ENCODE data around the gene DMXL1. TPM values are rescaled to one million over a fixed set of nuclear protein-coding genes. Genes with fewer than 3 reads are reported as not detected.

The DMXL1 gene
- total RNA-seq, 2 experiments from 2014 or later: 31.5 to 33.0 TPM

DNA sequence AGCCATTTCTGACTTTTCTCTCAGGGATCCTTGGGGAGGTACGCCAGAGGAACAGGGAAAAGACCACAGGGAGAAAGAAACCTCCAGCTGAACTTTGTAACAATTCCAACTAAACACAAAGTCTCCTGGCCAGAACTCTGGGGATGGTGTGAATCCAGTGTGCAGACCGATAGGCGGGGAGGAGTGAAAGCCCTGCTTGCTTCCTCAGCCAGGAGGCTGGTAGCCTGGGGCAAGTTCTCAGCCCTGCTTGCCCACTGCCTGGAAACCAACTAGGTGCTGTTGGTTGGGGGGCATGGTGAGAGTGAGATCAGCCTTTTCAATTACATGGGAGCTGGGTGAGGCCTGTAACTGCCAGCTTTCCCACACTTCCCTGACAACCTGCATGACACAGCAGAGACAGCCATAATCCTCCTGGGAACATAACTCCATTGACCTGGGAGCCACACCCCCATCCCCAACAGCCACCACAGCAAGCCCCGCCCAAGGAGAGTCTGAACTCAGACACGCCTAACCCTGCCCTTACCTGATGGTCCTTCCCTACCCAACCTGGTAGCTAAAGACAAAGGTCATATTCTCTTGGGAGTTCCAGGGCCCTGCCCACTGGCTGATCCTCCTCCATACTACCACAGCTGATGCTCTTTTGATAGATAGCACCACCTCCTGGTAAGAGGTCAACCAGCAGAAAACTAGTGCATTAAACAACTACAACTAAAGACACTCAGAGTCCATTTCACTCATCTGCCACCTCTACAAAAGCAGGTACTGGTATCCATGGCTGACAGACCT, 184.9 kb downstream of the DMXL1 start:
- ChIA-PET CTCF (interaction anchor here (1.4 to 1.7 kb wide), 4 partner anchors 12 to 268 kb away, joined by 4 to 8 read pairs (median 8); partner anchors contain the start of gene DTWD2), POLR2A (no interaction called here)

DNA sequence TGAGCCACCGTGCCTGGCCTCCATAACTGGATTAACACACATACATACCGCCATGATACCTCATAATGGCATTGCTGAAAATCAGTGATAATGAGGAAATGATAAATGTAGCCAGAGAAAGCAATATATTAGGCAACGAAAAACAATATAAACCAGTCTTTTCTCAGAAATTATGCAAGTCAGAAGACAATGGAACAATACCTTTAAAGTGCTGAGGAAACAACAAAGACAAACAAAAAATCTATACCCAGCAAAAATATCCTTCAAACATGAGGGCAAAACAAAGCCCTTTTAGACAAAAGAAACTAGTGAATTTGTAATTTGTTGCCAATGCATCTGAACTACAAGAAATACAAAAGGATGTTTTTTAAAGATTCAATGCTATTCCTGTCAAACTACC, 186.7 kb downstream of the DMXL1 start:
- POLR2A ChIA-PET: interaction anchor here (1.3 kb wide), 1 partner anchor 10 kb away, joined by 3 read pairs; no protein-coding TSS in a partner anchor
- CTCF ChIA-PET: interaction anchor here (1.1 to 1.7 kb wide), 5 partner anchors 10 to 270 kb away, joined by 3 to 8 read pairs (median 7); partner anchors contain the start of gene DTWD2
- DNase-seq: no peak
- no peaks in the 10 kb centered on the region for H3K27me3 Mint-ChIP-seq
- H3K9me3 Mint-ChIP-seq: peaks cover 29% of the 10 kb centered on the region
- no peak overlapping the region for H3K4me3 Mint-ChIP-seq
- peaks cover 2% of the 10 kb centered on the region for H3K4me1 Mint-ChIP-seq
- H3K36me3 Mint-ChIP-seq (ENCODE audit: low read depth): peaks cover 31% of the 10 kb centered on the region
- no peak overlapping the region for H3K27ac Mint-ChIP-seq

More for the DNA sequence above, 184.9 kb downstream of the DMXL1 start:
- no peak overlapping the region for H3K27ac Mint-ChIP-seq
- H3K9me3 Mint-ChIP-seq: peaks cover 24% of the 10 kb centered on the region
- H3K36me3 Mint-ChIP-seq (ENCODE audit: low read depth): peaks cover 33% of the 10 kb centered on the region
- peaks cover 2% of the 10 kb centered on the region for H3K4me1 Mint-ChIP-seq
- H3K27me3 Mint-ChIP-seq: no peaks in the 10 kb centered on the region
- H3K4me3 Mint-ChIP-seq: no peak overlapping the region
- DNase-seq: no peak

DNA sequence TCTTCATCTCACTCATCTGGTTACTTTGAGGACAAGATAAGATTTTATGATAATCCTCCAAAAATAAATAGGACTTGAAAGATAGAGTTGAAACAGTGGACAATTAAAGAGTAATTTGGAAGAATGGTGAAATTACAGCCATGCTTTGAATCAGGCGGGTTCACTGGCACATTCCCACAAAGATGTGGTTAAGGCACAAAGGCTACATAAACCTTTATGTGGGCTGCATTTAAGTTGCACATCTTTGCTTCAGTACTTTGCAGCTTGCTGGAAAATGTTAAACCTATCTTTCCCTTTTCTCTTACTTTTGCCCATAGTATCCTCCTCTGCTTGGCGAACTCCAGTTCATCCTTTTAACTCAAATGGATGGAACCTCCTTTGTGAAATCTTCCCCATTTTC, 192.8 kb downstream of the DMXL1 start:
- ChIA-PET CTCF (no interaction called here), POLR2A (interaction anchor here (0.9 to 1.6 kb wide), 3 partner anchors 52 to 193 kb away, joined by 3 read pairs; partner anchors contain the start of gene DMXL1)
- Mint-ChIP-seq H3K9me3 (peaks cover 40% of the 10 kb centered on the region), H3K36me3 (ENCODE audit: low read depth) (peaks cover 36% of the 10 kb centered on the region), H3K4me1 (peaks cover 25% of the 10 kb centered on the region), H3K27me3 (peaks cover 2% of the 10 kb centered on the region), H3K4me3 (no peak overlapping the region), H3K27ac (no peak overlapping the region)
- DNase-seq: no peak

DNA sequence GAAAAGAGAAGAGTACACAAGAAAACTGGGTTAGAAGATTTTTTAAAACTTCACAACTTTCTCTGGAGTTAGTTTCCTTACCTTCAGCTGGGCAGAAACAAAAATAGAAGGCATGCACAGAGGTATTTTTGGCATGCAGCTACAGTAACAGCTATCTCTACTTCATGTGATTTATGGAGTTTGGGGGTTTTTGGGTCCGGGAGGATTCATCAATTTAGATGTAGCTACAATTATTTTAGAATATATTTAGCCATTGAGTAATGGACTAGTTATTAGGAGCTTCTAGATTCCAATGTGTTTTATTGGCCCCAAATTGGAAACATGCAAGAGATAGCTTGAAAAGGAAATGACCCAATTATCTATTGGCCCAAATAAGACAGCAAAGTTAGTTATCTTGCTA, 193.3 kb downstream of the DMXL1 start:
- H3K27me3 Mint-ChIP-seq: peaks cover 2% of the 10 kb centered on the region
- ChIA-PET CTCF (no interaction called here), POLR2A (interaction anchor here (1.5 to 1.6 kb wide), 2 partner anchors 51 to 193 kb away, joined by 3 read pairs; partner anchors contain the start of gene DMXL1)
- peaks cover 36% of the 10 kb centered on the region for H3K9me3 Mint-ChIP-seq
- no peak overlapping the region for H3K4me3 Mint-ChIP-seq
- no peak for DNase-seq
- H3K36me3 Mint-ChIP-seq (ENCODE audit: low read depth): peaks cover 38% of the 10 kb centered on the region
- H3K27ac Mint-ChIP-seq: no peak overlapping the region
- H3K4me1 Mint-ChIP-seq: peaks cover 25% of the 10 kb centered on the region

DNA sequence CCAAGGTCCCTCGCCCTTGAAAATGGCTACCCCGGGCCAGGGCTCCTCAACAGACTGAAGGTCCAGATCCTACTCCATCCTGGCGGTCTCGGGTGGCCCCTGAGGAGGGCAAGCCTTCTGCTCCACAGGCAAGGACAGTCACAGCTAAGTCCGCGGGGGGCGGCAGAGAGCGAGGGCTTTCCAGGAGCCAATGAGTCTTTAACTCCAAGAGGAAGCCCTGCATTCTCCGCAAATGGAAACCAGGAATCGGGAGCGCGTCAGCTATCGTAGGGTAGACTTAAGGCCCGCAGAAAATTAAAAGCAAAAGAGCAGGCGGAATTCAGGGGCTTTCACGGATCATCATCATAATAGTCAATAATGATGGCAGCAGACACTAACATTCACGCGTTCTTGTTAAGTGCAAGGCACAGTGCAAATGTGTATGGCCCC, 197.1 kb downstream of the DMXL1 start:
- peaks cover 49% of the 10 kb centered on the region for H3K36me3 Mint-ChIP-seq (ENCODE audit: low read depth)
- H3K27ac Mint-ChIP-seq: peak overlapping the region; percentile 89
- POLR2A ChIA-PET: interaction anchor here (0.6 to 14.5 kb wide), 22 partner anchors 10 to 197 kb away, joined by 3 to 391 read pairs (median 4); partner anchors contain the start of genes DMXL1 and TNFAIP8
- peak overlapping the region; percentile 96 for H3K4me3 Mint-ChIP-seq
- H3K27me3 Mint-ChIP-seq: peaks cover 2% of the 10 kb centered on the region
- H3K9me3 Mint-ChIP-seq: peaks cover 20% of the 10 kb centered on the region
- CTCF ChIA-PET: interaction anchor here (0.8 to 3.4 kb wide), 27 partner anchors 9 to 283 kb away, joined by 3 to 20 read pairs (median 5); partner anchors contain the start of genes DMXL1, DTWD2 and TNFAIP8
- peak; percentile 86 for DNase-seq
- peaks cover 50% of the 10 kb centered on the region for H3K4me1 Mint-ChIP-seq

DNA sequence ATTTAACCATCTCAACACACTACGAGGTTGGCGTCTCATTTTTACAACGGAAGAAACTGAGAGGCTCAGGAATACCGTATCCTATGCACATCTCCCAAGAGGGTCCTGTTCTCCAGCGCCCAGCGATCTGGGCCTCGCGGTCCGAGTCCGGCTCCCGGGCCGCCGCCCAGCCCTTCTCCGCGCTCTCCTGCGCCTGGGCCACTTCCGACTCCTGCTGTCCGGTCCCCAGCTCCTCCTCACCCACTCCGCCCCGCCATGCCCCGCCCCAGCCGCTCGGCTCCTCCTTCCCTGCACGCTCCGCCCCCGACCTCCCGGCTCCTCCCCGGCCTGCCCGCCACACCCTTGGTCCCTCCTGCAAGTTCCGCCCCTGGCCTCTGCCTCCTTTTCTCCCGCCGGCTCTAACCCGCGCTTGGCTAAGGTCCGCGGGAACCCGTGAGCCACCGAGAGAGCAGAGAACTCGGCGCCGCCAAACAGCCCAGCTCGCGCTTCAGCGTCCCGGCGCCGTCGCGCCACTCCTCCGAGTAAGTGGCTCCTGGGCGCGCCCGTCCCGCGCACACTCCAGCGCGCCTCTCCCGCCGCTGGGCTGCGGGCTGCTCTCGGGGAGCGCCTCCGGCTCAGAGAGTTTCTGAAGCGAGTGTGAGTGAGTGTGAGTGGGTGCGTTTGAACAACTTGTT, 197.6 kb downstream of the DMXL1 start:
- H3K36me3 Mint-ChIP-seq (ENCODE audit: low read depth): peaks cover 49% of the 10 kb centered on the region
- POLR2A ChIA-PET: interaction anchor here (0.6 to 14.5 kb wide), 22 partner anchors 10 to 198 kb away, joined by 3 to 391 read pairs (median 4); partner anchors contain the start of genes DMXL1 and TNFAIP8
- H3K9me3 Mint-ChIP-seq: peaks cover 15% of the 10 kb centered on the region
- CTCF ChIA-PET: interaction anchor here (0.8 to 3.4 kb wide), 27 partner anchors 9 to 283 kb away, joined by 3 to 20 read pairs (median 5); partner anchors contain the start of genes DMXL1, DTWD2 and TNFAIP8
- peaks cover 2% of the 10 kb centered on the region for H3K27me3 Mint-ChIP-seq
- H3K4me3 Mint-ChIP-seq: peak overlapping the region; percentile 96
- DNase-seq: peak; percentile 97
- peak overlapping the region; percentile 89 for H3K27ac Mint-ChIP-seq
- H3K4me1 Mint-ChIP-seq: peaks cover 55% of the 10 kb centered on the region

DNA sequence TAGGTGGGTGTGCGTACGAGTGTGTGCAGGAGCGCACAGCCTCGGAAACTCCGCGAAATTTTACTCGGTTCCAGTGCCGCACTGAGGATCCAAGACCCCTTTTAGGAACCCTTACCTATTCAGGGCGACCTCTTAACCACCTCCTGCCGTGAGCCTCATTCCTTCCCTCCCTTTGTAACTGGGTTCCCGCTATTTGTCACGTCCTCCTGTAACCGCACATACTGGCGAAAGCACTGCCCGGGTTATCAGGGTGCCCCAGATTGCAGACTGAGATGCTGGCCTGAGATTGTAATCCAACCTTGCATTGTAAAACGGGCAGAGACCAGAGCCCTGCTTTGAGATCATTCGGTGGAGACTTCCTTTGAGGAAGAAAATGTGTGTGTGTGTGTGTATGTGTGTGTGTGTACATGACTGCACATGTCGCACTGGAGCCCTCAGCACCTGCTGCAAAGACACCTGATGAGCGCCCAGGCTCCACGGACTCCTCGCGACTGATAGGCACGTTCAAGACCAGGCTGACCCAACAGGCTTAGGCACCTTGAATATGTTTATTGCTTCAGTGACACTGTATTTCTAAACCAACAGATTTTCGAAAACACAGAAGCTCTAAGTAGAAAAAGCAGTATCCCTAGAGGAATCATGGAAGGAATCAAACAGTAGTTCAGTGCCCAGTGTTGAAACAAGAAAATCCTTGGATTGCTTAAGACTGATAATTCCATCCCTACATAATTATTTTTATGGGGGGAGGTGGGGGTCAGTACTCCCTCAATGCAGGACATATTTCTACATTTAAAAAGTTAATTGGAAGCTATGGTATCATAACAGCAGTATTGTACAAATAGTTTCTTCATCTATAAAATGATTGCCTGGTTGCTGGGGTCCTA, 198.4 kb downstream of the DMXL1 start:
- Mint-ChIP-seq H3K4me3 (peak overlapping the region; percentile 96), H3K36me3 (ENCODE audit: low read depth) (peaks cover 46% of the 10 kb centered on the region), H3K4me1 (peaks cover 63% of the 10 kb centered on the region), H3K27ac (peak overlapping the region; percentile 89), H3K9me3 (peaks cover 10% of the 10 kb centered on the region), H3K27me3 (peaks cover 2% of the 10 kb centered on the region)
- ChIA-PET CTCF (interaction anchor here (0.6 to 3.4 kb wide), 22 partner anchors 10 to 284 kb away, joined by 3 to 20 read pairs (median 6); partner anchors contain the start of genes DMXL1, DTWD2 and TNFAIP8), POLR2A (interaction anchor here (0.9 to 14.5 kb wide), 21 partner anchors 9 to 199 kb away, joined by 3 to 391 read pairs (median 8); partner anchors contain the start of genes DMXL1 and TNFAIP8)
- DNase-seq: peak; percentile 50

DNA sequence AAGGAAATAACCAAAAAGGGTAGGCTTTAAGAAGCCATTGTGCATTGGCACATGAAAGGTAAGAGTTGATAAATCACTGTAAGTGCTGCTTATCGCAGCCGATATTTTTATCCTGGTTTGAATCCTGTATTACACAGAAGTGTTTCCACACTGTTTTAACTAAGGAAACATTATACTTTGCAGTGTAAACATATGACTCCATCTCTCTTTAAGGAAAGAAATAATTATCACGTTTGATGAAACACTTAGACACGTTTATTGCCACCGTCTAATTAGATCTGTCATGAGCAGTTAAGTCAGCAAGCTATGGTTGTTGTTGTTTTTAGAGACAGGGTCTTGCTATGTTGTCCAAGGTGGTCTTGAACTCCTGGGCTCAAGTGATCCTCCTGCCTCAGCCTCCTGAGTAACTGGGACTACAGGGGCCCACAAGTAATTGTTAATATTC, 199.3 kb downstream of the DMXL1 start:
- CTCF ChIA-PET: interaction anchor here (0.6 to 2.0 kb wide), 9 partner anchors 13 to 282 kb away, joined by 3 to 9 read pairs (median 3); partner anchors contain the start of gene DTWD2
- POLR2A ChIA-PET: interaction anchor here (0.6 to 14.5 kb wide), 16 partner anchors 8 to 199 kb away, joined by 3 to 391 read pairs (median 8); partner anchors contain the start of genes DMXL1 and TNFAIP8
- Mint-ChIP-seq H3K4me1 (peaks cover 72% of the 10 kb centered on the region), H3K27me3 (peaks cover 2% of the 10 kb centered on the region), H3K4me3 (peak overlapping the region; percentile 96), H3K9me3 (peaks cover 10% of the 10 kb centered on the region), H3K27ac (peak overlapping the region; percentile 89), H3K36me3 (ENCODE audit: low read depth) (peaks cover 45% of the 10 kb centered on the region)
- DNase-seq: no peak

DNA sequence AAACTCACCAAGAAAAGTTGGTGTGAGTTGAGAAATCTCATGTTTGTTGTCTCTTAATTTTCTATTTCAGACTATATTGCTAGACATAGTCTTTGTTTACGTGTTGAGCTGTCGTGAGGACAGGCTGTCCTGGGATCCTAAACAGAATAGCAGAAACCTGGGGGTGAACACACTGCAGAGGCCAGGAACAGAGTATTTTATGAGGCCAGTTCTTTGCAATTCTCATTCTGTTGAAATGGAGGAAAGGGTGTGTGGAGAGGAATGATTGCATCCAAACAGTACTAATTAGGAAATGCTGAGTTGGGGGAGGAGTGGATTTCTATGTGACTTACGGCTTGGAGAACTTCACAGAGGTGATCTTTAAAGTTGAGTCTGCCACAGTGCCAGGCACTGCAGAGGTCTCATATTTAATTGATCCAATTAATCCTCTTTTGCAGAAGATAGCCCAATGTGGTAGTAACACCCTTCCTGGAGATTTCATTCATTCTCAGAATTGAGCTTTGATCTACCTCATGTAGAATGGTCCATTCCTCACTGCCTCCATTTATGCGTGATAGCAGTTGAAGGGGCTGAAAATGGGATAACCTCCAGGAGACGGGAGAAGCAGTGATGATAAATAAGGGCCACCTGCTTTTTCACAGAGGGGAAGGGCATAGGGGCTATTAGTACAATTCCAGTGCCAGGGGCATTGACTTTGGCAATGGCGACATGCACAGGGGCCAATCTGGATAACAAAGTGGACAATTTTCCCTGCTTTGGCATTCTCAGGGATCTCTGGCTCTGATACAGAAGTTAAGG, 200.3 kb downstream of the DMXL1 start:
- peaks cover 38% of the 10 kb centered on the region for H3K36me3 Mint-ChIP-seq (ENCODE audit: low read depth)
- no peak for DNase-seq
- peak overlapping the region; percentile 75 for H3K4me3 Mint-ChIP-seq
- peaks cover 3% of the 10 kb centered on the region for H3K9me3 Mint-ChIP-seq
- H3K27ac Mint-ChIP-seq: peak overlapping the region; percentile 89
- no peaks in the 10 kb centered on the region for H3K27me3 Mint-ChIP-seq
- ChIA-PET CTCF (interaction anchor here (0.6 to 2.0 kb wide), 10 partner anchors 10 to 283 kb away, joined by 3 to 9 read pairs (median 4); partner anchors contain the start of gene DTWD2), POLR2A (interaction anchor here (1.3 to 14.5 kb wide), 10 partner anchors 7 to 200 kb away, joined by 4 to 391 read pairs (median 21); partner anchors contain the start of genes DMXL1 and TNFAIP8)
- H3K4me1 Mint-ChIP-seq: peaks cover 71% of the 10 kb centered on the region

DNA sequence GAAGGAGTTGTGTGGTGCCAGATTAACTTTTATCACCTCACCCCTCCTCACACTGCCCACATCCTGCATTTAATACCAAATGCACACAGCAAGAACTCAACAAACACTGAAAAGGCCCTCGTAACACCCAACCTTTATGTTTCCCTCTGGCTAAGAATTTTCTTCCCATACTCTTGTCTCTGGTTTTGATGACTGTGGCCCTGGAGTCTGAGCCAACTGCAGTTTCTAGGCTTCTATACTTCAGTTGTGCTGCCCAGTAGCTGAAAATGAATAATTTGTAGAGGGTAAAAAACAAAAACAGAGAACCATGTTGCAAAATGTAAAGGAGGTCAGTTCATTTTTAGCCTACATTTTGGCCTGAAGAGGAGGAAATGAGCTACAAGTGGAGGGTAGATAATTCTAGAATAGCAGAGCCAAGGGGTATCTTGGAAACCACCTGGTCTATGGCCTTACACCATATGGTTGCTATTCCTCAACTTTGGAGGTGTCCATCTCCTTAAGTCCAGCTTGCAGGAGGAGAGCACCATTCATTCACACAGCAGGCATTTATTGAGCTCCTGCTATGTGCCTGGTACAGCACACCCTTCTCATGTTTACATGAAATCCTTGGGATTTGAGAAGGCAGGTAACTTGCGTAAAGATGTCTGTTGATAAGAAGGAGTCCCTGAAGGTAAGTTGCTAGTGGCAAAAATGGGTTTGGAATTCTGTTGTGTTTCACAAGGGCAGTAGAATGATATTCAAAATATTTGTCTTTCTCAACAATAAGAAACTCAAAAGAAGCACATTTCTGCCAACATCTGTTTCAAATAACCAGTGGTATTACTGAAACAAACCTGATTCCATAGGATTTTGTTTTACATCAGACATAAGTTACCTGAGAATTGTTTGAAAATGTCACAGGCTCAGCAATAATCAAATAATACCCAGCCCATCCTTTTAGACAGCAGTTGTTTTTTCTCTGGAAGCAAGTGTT, 201.2 kb downstream of the DMXL1 start:
- peak; percentile 39 for DNase-seq
- no peaks in the 10 kb centered on the region for H3K9me3 Mint-ChIP-seq
- peak overlapping the region; percentile 89 for H3K27ac Mint-ChIP-seq
- ChIA-PET CTCF (interaction anchor here (0.8 to 2.4 kb wide), 7 partner anchors 9 to 284 kb away, joined by 3 to 8 read pairs (median 4); partner anchors contain the start of gene DTWD2), POLR2A (interaction anchor here (1.2 to 14.5 kb wide), 8 partner anchors 17 to 201 kb away, joined by 3 to 391 read pairs (median 54); partner anchors contain the start of genes DMXL1 and TNFAIP8)
- H3K4me3 Mint-ChIP-seq: peak overlapping the region; percentile 75
- H3K4me1 Mint-ChIP-seq: peaks cover 73% of the 10 kb centered on the region
- no peaks in the 10 kb centered on the region for H3K27me3 Mint-ChIP-seq
- H3K36me3 Mint-ChIP-seq (ENCODE audit: low read depth): peaks cover 39% of the 10 kb centered on the region

Data from activated CD4-positive, alpha-beta memory T cell treated with anti-CD3 and anti-CD28 coated beads, Interleukin-2, amount 10 ng/mL, durations not matched to agents 7 days and 5 days (primary cell).